SH-SY5Y (cell line): ENCODE measurements around the gene SPA17.

ENCODE experiments used
- GATA2 ChIP-seq: IDR thresholded peaks from 2 replicates; pipeline ENCODE4 v1.6.1; 2011; ENCODE audit warnings: mild to moderate bottlenecking, low read depth, low read length
- GATA3 ChIP-seq: IDR thresholded peaks from 2 replicates; pipeline ENCODE4 v1.6.1; 2011; ENCODE audit warnings: low read depth, mild to moderate bottlenecking, low read length, moderate library complexity

SPA17 gene

DNA sequence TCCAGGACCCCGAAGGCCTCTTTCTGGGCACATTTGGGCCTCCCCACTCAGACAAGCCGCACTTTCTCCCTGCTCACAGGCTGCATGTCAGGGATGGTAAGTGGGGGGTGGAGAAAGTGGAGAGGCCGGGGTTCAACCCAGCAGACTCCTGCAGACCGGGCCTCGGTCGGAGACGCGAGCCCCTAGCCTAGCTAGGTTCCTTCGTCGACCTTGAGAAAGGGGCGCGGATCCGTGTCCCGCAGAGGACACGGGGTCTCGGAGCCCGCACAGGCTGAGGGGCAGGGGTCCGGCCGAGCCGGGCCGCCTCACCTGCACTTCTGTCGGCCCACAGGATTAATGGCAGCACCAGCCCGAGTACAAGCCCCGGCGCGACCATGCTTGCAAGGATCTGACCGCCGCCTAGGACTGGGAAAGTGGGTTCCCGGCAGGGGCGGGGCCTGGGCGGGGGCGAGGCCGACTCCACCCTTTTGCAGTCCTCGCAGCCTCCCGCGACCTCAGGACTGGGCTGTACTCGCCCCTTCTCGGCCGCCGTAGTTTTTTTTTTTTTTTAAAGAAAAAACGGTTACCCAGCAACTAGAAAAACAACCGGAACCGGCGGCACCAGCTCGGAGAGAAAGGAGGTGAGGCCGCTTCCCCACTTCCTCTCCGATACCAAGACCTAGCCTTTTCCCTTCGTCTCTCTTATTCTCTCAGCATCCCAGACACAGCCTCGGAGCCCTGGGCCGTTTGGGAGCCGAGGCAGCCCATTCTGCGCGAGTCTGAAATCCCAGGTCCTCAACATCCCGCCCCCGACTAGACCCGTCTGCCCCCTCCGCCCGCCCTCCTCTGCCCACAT is at the start of gene SPA17, which contains the start of gene SIAE:
SPA17 (plus strand) TSS at position 572 of the 835 bp plus-strand sequence. CDS start 1,361 bp downstream, outside the sequence.
SIAE (minus strand) TSS at position 407 of the 835 bp plus-strand sequence; CDS start at position 376, 31 bp downstream.
- no peak for TF ChIP-seq GATA2
- no peak for TF ChIP-seq GATA3

DNA sequence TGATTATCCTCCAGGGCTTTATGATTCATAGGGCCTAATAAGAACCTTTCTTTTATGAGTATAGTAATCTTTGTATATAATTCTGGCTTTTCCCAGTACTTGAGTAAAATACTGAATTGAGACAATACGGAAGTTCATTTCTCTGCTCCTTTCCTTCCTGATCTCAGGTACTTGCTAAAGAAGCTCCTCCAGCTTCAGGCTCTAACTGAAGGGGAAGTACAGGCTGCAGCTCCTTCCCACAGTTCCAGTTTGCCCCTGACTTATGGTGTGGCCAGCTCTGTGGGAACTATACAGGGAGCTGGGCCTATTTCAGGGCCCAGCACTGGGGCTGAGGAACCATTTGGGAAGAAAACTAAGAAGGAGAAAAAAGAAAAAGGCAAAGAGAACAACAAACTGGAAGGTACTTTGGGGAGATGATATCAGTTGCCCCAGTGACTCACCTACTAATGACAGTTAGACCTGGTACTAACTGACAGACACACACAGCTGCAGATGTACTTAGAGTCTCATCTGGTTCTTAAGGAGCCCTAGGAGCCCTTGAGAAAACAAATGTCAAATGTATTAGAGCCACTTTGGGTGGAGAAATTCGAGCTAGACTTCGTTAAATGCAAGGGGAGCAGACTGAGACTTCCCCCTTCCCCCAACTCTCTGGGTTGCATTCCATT is 48.1 kb upstream of the SPA17 start:
- TF ChIP-seq GATA3, result no peak
- no peak for TF ChIP-seq GATA2

- TF ChIP-seq GATA3, result no peak
- TF ChIP-seq GATA2, result no peak
These were observed 46.2 kb upstream of the SPA17 start for GRCh38 chr11:124627546-124627945.

- TF ChIP-seq GATA2 (no peak), GATA3 (no peak)
These were observed 43.7 kb upstream of the SPA17 start for GRCh38 chr11:124629961-124630360.

DNA sequence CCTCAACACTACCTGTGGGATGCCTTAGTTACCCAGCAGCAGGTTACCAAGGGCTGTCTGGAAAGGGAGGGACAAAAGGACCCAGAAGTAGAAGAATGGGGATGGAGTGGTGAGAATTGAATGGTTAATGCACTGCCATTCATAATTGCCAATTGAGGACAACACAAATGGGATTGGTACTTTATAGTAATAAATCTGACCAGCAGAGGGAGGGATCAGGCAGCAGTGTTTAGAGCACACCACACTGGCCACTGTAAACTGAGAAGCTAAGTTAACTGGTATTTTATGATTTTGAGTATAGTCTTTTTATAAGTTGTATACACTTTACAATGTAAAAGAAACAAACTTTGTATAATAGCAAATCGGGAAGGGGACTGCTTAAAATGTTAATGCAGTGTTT is 40.3 kb upstream of the SPA17 start:
- TF ChIP-seq GATA3 (no peak), GATA2 (no peak)

- TF ChIP-seq GATA3 (no peak), GATA2 (no peak)
These were observed 37.8 kb upstream of the SPA17 start for GRCh38 chr11:124635932-124636331.

- no peak for TF ChIP-seq GATA3
- TF ChIP-seq GATA2, result no peak
These were observed 35.2 kb upstream of the SPA17 start for GRCh38 chr11:124638500-124638899.

DNA sequence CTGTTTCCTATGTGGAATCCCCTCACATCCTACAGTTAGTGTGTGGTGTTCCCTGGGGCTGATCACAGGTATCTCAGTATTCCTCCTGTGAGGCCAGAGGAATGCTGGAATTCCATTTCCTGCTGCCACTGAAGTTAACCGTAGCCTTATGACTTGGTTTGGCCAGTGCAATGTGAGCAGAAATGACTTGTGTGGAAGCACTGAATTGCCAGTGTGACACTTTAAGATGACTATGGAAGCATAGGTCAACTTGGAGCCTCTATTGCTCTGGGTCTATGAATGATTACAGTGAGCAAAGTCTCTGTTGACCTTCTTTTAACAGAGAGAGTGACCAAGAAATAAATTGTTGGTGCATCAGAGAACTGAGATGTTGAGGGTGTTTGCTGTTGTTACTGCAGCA is 34.5 kb upstream of the SPA17 start:
- no peak for TF ChIP-seq GATA2
- no peak for TF ChIP-seq GATA3

GRCh38 chr11:124640666-124641065 is 33.0 kb upstream of the SPA17 start:
- TF ChIP-seq GATA2 (no peak), GATA3 (no peak)

GRCh38 chr11:124642628-124643027 is 31.1 kb upstream of the SPA17 start:
- TF ChIP-seq GATA2 (no peak), GATA3 (no peak)

- TF ChIP-seq GATA3, result no peak
- no peak for TF ChIP-seq GATA2
These were observed 30.6 kb upstream of the SPA17 start for GRCh38 chr11:124643042-124643604.

- TF ChIP-seq GATA3 (no peak), GATA2 (no peak)
These were observed 29.9 kb upstream of the SPA17 start for GRCh38 chr11:124643605-124644425.

DNA sequence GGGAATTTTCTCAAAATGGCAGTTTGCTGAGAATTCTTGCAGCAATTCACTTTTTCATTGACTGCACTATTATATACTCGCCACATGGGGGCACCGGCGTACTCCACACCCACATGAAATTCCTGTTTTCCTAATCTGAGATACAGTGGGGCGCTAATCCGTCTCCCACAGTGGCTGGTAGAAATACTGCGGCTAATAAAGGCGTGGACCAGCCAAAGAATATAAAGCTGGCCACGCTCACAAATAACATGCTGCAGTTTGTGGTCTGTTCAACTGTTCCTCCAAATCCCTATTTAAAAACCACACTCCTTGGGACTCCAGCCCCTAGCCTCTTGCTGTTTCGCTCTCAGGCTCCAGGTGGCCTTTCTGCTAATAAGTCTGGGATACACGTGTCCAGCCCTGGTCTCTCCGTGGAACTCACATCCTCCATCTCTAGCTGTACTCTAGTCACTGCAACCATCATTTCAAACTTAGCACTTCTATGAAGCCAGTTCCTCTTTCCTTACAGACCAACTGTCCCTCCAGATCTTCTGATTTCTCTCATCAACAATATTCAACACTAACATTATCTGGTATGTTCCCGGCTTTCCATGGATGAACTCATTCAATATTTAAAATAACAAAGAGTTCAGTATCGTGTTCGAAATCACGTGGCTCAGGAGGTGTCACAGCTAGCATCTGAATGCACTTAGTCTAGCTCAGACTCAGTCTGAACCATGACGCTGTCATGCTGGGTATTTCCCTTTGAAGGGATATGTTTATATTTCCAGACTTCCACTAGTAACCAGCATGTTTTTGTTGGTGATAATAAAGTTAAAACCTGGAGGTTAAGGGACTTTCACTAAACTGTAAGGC is 29.1 kb upstream of the SPA17 start:
- no peak for TF ChIP-seq GATA3
- TF ChIP-seq GATA2, result no peak

DNA sequence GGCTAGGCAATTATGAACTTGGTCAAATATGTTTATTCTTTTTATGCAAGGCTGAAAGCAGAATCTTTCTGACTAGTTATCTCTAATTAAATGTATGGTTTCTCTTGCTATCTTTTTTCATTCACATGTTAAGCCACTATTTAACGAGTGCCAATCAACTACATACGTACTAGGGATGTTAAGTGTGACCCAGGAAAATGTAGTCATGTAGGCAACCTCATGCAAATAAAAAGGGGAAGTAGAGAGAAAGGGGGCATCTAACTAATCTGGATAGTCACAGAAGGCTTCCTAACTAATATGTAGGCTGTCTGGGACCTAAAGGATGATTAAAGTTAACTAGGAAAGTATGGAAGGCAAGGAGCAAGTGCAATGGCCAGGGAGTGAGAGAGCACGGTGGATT is 27.6 kb upstream of the SPA17 start:
- TF ChIP-seq GATA2 (no peak), GATA3 (no peak)
